Measurements from ENCODE around the gene ZNF586.
"Not testable (repeated sequence)": the region's sequence is repeated elsewhere in the genome, so short reads cannot be mapped to it uniquely, and the experiment has no call there.

The ZNF586 gene

DNA sequence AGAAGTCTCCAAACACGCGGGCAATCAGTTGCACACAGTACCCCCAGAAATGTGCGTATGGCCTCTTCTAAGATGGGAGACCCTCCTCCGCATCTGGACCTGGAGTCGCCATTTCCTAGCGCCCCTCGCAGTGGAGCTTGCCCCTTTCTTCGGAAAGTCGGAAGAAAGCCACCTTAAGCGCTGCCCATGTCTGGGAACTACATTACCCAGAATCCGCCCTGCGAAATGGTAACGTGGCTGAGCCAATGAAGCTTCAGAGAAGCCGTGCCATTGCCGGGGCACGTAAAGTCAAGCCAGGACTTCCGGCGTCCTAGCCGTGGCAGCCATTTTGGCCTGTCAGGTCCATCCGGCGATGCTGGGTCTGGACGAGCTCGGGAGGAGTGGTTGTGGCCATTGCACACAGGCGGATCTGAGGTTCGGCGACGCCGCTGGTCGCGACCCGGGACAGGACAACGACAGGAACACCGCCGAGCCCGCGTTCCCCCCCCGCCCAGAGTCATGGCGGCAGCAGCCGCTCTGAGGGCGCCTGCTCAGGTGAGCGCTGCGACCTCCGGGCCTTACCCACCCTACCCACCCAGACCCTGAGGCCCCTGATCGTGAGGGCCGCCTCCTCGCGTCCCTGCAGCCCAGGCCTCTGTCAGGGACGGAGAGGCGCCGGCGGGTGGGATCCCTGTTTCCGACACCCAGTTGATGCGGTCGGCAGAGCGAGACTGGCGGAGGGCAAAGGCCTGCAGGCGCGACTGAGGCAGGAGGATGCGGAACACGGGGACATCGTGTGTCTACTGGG is at the start of gene ZNF586:
Gene ZNF586 (plus strand): TSS at position 332 of the 787 bp plus-strand sequence. CDS start 167 bp downstream, at position 499.
- DNase-seq = peak; percentile 95

DNA sequence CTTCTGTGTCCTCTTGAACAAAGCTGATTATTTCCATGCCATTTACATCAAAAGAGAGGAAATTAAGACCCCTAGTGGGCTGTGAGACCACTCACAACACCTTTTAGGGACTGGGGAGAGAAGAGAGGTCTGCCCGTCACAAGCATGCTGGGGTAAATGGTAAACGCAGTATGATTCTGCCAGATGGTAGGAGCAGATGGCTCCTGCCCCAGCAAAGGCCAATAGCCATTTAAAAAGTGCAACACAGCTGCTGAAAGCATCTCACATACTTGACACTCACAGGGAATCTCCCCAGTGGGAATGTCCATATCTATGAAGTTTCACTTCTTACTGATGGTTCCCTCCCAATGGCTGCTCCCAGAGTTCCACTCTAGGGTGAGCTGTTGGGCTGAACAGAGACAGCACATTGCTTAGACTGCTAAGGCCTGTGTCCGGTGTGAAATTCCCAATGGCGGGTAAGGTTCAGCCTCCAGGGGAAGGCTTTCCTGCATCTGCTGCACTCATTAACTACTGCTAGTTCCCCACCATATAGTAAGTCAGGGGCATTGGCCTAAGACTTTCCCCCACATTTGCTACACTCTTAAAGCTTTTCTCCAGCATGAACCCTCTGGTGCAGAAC is 49.5 kb upstream of the ZNF586 start:
- no peak for DNase-seq

DNA sequence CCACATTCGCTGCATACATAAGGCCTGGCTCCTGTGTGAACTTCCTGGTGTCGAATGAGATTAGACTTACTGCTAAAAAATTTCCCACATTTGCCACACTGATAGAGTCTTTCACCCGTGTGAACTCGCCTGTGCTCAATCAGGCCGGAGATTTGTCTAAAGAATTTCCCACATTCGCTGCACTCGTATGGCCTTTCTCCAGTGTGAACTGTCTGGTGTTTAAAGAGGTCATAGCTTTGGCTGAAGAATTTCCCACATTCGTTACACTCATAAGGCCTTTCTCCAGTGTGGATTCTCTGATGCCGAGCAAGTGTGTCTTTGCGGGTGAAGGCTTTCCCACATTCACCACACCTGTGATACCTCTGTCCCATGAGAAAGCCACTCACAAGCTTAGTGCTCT is 48.6 kb upstream of the ZNF586 start:
- no peak for DNase-seq

DNA sequence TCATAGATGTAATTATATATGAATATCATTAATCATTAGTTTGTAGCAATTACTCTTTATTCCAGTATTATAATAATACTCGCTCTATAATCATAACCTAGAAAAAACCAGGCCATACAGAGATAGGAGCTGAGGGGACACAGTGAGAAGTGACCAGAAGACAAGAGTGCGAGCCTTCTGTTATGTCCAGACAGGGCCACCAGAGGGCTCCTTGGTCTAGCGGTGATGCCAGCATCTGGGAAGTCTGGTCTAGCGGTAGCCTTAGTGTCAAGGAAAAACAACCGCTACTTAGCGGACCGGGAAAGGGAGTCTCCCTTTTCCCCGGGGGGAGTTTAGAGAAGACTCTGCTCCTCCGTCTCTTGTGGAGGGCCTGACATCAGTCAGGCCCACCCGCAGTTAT is 31.2 kb upstream of the ZNF586 start:
- peak; percentile 5 for DNase-seq

DNA sequence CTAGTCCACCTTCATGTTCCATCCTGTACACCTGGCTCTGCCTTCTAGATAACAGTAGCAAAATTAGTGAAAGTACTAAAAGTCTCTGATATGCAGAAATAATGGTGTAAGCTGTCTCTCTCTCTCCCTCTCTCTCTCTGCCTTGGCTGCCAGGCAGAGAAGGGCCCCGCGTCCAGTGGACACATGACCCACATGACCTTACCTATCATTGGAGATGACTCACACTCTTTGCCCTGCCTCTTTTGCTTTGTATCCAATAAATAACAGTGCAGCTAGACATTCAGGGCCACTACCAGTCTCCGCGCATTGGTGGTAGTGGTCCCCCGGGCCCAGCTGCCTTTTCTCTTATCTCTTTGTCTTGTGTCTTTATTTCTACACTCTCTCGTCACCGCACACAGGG is 30.7 kb upstream of the ZNF586 start:
- not testable (repeated sequence) for DNase-seq

DNA sequence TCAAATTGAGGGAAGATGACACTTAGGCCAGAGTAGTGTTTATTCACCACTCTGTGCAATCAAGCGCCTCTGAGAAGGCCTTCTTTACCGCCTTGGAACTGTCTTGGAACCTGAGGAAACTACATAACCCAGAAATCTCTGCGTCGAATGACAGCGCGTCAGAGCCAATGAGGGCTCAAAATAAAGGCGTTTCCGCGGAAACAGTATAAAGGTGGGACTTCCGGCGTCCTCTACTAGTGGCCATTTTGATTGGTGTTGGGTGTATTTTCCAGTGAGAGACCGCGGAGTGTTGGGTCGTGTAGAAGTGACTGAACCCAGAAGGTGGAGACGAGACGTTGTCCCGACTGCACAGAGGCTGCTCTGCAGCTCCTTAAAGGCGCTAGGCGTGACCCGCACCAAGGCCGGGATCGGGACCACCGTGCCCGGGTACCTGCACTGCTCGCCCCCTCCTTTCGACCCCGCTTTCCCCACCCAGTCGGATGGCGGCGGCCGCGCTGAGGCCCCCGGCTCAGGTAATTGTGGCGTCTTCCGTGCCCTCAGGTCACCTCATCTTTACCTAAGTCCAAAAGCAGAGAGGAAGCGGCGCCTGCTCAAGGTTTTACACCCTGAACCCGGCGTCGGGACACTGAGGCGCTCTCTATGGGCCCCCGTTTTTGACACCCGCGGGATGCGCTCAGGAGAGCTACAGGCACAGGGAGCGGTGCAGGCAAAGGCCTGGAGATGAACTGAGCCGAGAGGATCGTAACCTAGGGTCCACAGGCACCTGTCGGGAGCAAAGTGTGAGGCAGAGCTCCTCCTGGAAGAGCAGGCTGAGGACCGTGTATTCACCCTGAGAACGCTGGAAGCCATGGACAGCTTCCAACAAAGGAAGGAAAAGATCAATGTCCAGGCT is 22.6 kb upstream of the ZNF586 start, which contains the start of gene ZNF776:
Gene ZNF776 (plus strand): TSS at position 236 of the 892 bp plus-strand sequence. CDS start 244 bp downstream, at position 480.
- peak; percentile 94 for DNase-seq

DNA sequence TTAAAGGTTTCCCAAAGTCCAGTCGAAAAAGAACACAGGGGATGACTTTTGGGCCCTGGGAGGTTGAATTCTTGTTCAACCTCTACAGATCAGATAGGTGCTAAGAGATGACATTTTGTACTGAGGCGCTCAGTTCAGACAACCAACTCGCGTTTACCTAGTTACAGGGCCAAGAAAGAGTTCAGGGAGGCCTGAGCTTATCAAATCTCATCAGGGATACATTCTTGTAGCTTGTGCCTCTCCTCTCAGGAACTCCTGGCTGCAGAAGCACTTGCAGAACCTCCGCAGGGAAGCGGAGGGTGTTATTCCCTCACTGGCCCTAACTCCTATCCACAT is 22.0 kb upstream of the ZNF586 start:
- no peak for DNase-seq

DNA sequence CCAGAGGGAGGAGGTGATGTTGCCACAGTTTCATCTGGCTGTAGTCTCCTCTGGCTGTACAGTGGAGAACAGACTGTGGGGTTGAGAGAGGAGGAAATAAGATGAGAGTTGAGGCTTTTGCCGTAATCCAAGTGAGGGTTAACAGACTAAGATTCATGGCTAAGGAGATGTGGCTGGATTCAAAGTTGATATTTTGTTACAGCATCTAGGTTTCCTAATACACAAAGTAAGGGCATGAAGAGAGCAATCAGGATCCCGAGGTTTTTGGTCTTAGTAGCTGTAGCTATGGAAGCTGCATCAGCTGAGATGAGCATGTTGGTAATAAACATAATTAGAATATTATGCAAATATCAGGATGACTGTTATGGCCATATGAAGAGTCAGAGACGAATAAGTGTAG is 21.4 kb upstream of the ZNF586 start:
- no peak for DNase-seq

DNA sequence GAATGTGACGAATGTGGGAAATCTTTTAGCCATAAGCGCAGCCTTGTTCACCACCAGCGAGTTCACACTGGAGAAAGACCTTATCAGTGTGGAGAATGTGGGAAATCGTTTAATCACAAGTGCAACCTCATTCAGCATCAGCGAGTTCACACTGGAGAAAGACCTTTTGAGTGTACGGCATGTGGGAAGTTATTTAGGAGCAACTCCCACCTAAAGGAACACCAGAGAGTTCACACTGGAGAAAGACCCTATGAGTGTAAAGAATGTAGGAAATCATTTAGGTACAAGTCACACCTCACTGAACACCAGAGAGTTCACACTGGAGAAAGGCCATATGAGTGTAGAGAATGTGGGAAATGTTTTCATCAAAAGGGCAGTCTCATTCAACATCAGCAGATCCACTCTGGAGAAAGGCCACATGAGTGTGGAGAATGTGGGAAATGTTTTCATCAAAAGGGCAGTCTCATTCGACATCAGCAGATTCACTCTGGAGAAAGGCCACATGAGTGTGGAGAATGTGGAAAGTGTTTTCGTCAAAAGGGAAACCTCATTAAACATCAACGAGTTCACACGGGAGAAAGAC is 15.3 kb upstream of the ZNF586 start:
- DNase-seq = no peak

DNA sequence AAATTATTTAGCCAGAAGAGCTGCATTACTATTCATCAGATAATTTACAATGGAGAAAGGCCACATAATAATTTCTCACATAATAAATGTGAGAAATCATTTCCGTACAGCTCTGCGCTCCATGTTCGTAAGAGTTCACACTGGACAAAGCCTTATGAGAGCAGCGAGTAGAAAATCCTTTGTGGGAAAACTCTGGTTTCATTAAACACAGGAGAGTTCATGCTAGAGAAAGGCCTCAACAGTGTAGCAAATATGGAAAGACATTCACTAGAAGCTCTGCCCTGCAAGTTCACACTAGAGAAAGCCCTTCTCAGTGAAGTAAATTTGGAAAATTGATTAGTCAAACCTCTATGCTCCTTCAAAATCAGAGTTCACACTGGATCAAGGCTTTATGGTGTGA is 14.4 kb upstream of the ZNF586 start:
- no peak for DNase-seq

DNA sequence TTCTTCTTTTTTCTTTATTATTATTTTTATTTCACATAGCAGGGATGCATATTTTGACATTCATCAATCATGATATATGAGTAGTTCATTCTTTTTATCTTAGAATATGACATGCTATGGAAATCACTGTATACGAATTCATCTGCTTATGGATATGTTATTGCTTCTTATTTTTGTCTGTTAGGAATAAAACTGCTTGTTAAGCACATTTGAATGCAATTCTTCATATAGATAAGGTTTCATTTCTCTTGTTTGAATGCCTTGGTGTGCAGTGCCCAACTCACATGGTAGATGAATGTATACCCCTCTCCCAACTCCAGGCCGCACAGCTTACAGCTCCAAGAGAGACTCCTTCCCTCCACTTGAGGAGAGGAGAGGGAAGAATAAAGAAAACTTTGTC is 11.5 kb upstream of the ZNF586 start:
- no peak for DNase-seq

DNA sequence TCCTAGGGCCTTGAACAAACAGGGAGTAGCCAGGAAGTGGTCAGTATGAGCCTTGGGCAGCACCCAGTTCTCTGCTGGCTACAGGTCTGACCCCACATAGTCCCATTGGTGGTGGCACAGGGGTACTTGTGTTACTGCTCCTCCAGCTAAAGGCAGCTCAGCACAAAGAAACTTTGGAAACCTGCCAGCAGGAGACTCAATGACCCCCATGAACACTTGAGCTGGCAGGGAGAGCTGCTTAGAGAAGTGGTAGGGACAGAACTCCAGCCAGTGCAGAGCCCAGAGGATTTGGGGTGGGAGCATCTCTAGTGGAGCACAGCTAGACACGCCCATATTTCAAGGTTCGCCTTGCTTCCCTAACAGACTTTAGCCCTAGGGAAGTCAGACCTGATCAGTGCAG is 10.4 kb upstream of the ZNF586 start:
- no peak for DNase-seq

DNA sequence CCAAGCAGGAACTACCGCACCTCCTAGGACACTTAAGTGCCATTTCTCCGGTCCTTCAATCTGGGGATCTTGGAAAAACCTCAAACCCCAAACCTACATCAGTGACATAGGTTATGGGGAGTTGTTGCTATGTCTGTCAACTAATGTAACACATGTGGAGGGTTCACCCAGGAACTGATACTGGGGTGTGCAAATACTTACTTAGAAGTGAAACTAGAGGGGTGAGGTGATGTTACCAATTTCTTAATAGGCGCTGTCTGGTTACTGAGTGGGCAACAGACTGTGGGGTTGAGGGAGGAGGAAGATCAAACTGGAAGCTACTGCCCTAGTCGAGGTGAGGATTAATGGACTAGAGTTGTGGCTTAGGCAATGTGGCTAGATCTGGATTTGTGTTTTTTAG is 1.9 kb downstream of the ZNF586 start:
- DNase-seq = no peak

DNA sequence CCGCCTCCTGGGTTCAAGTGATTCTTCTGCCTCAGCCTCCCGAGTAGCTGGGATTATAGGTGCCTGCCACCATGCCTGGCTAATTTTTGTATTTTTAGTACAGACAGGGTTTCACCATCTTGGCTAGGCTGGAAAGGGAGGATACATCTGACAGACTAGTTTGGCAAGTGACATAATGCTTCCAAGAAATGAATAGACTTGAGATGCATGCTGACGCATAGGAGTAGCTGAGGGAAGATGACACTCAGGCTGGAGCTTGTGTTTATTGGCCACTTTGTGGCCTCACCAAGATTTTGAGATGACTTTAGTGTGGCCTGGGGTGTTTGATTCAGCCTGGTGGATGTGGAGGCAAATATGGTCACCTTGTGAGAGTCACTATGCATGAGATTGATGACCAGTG is 4.0 kb downstream of the ZNF586 start:
- no peak for DNase-seq

DNA sequence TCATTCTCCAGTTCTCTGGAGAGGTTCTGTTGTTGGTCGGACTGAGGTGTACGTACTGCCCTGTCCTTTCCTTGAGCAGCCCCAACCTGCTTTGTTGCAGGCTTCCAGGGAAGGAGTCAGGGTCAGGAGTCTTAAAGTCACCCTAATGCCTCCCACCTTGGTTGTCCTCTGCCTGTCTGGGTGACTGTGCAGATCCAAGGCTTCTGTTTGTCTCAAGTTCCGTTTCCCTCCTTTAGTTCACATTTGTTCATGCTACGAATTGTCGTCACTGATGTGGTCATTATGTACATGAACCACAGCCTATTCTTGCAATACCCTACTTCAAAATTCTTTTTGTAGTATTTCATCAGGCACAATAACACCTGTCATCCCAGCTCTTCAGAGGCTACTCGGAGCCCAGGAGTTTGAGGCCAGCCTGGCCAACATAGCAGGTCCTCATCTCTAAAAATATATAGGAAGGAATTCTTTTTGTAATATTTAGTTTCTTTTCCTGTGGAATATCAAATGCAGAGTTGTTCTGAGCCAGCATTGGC is 7.4 kb downstream of the ZNF586 start:
- DNase-seq = no peak

DNA sequence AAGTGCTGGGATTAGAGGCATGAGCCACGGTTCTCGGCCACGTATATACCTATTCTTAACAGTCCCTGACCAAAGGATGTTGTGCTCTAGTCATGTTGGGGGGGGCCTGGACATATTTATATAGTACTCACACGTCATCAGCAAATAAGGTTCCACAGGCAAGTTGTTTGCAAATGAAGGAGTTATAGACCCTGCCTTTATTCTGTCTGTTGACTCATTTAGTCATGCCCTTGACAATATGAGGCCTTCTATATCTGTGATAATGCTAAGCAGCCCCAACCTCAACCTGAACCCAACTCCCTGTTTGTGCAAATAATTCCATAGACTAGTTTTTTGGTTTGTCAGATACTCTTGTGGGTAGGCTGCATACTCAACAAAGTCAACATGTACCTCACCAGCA is 8.9 kb downstream of the ZNF586 start:
- no peak for DNase-seq

DNA sequence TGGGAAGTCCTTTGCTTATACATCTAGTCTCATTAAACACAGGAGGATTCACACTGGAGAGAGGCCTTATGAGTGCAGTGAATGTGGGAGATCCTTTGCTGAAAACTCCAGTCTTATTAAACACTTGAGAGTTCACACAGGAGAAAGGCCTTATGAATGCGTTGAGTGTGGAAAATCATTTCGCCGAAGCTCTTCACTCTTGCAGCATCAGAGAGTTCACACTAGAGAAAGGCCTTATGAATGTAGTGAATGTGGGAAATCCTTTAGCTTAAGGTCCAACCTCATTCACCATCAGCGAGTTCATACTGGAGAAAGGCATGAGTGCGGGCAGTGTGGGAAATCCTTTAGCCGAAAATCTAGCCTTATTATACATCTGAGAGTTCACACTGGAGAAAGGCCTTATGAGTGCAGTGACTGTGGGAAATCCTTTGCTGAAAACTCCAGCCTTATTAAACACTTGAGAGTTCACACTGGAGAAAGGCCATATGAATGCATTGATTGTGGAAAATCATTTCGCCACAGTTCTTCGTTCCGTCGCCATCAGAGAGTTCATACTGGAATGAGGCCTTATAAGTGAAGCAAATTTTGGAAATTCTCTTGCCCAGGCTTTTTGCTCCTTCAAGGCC is 9.9 kb downstream of the ZNF586 start:
- no peak for DNase-seq

DNA sequence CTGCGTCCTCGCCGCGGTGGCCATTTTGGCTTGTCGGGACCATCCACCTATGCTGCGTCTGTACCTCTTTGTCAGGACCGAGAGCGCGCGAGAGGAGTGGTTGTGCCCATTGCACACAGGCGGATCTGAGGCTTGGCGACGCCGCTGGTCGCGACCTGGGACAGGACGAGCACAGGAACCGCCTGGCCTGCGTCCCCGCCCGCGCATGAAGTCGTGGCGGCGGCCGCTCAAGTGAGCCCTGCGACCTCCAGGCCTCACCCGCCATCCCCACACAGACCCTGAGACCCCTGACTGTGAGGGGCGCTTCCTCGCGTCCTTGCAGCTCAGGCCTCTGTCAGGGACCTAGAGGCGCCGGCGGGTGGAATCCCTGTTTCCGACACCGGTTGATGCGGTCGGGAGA is 16.8 kb downstream of the ZNF586 start:
- no peak for DNase-seq

DNA sequence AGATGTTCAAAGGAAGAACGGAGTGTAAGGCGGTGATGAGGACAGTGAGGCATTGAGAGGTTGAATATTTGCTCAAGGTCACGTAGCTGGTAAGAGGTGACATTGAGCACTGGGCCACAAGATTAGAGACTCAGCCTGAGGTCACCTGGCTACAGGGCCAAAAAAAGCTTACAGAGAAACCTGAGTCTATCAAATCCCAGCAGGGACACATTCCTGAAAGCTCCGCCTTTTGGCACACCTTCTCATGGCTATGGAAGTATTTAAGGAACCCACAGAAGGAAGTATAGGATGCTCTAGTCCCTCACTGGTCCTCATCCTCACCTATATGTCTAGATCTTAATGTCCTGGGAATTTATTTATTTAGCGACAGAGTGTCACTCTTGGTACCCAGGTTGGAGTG is 17.4 kb downstream of the ZNF586 start:
- DNase-seq = no peak

DNA sequence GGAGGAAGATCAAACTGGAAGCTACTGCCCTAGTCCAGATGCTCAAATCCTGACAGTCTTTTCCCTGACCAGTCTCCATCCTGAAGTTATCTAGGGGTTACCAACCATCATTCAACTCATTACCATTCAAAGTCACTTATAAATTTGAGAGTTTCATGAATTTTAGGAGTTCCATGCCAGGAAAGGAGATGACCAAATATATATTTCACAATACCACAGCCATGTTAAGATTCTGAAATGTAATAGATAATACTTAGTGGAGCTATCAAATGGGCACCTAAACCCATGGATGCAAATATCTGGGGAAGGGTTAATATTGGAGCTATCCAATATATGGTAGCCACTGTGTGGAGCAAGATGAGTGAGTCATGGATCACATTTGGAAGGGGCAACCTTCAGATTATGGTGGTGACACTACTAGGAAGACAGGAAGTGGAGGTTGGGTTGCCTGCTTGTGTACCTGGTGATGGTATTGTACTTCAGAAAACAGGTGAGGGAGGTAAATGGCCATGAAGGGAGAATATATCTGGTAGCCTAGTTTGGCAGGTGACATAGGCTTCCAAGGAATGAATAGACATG is 18.7 kb downstream of the ZNF586 start:
- DNase-seq = no peak

DNA sequence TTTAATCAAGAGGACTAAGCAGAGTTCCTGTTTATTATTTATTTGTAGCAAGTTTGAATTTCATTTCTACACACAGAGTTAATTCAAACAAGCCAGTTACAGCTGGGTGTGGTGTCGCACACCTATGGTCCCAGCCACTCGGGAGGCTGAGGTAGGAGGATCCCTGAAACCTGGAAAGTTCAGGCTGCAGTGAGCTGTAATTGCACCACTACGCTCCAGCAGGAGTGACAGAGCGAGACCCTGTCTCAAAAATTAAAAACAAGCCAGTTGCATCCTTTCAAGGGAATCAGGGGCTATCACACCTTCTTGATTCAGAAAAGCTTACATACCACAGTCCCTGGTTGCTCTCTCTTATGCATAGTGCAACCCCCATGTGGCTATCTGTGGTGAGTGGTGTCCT is 19.8 kb downstream of the ZNF586 start:
- DNase-seq = no peak

DNA sequence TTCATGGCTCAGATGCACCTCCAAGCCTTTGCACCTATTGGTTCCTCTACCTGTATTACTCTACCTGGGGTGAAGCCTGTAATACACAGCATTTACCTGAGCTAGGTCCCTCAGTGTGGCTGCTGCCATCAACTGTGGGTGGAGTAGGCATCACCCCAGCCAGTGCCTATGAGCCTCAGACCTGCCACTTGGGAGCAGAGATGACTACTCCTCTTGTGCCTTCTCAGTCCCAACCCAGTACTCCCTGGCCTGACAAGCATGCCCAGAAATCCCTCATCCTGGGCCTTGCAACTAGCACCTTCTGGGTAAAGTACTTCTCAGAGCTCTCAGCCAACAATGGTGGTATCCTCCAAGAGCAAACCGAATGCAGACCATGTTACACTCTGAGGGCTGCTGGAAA is 27.1 kb downstream of the ZNF586 start:
- DNase-seq = not testable (repeated sequence)
